Fibroblast of lung (primary cell): ENCODE results near the gene STMN3.

ENCODE experiments used
- CTCF ChIP-seq, 2 donors: IDR thresholded peaks in 1 of 2; conservative IDR thresholded peaks in 1 of 2; 1 replicate in 1 of 2; 2 replicates in 1 of 2; pipeline ENCODE4 v1.5.1; 2011 to 2012; ENCODE audit warnings: low read length in 2 of 2, control low read depth in 1 of 2, inconsistent platforms in 1 of 2, low read depth in 1 of 2, mild to moderate bottlenecking in 1 of 2
- EZH2 ChIP-seq: IDR thresholded peaks from 2 replicates; pipeline ENCODE4 v1.5.1; 2012; ENCODE audit warnings: low read length, control low read depth, mild to moderate bottlenecking; ENCODE audit errors: missing control alignments

GRCh38 chr20:63661108-63661507, 7.9 kb upstream of the STMN3 start:
- no peak for TF ChIP-seq EZH2
- no peak for TF ChIP-seq CTCF (conservative IDR thresholded peaks at IDR 0.05 in 1 of 2, IDR thresholded peaks at IDR 0.05 in 1 of 2; ENCODE audit: low read depth in 1 of 2, low read length in 2 of 2)
